IMR-90 (cell line): ENCODE results near the gene RBMS2. TPM values are rescaled to one million over a fixed set of nuclear protein-coding genes. Genes with fewer than 3 reads are reported as not detected.

ENCODE experiments used
- ATAC-seq: fragments of 200-7000 bp; cut with Tn5 transposase; 2 replicates; pipeline ENCODE4 v1.9.1; 2020; ENCODE audit warnings: low read depth, mild to moderate bottlenecking, moderate library complexity
- BruUV-seq: library from RNA; stranded (reverse); fragments of 400-500 nt; replicated peaks from 2 replicates; lab custom pipeline; 2021; lab: Mats Ljungman, UMichigan
- CTCF ChIA-PET: fragments of 300-600 bp; formaldehyde crosslinking; extraction: SDS; loops from one replicate; lab custom pipeline; 2021; ENCODE audit warnings: antibody characterized with exemption; lab: Yijun Ruan, JAX
- POLR2A ChIA-PET: fragments of 300-600 bp; sonication (Branson Sonifier 250); formaldehyde crosslinking; loops from one replicate; lab custom pipeline; 2022; ENCODE audit warnings: antibody characterized with exemption; ENCODE audit not compliant: unreplicated experiment; lab: Charles Lee
- DNase-seq: peaks from one replicate; pipeline ENCODE4 v3.0.0; 2013
- H2AFZ ChIP-seq: replicated peaks from 2 replicates; pipeline ENCODE3; 2013; ENCODE audit warnings: low read length, mild to moderate bottlenecking; ENCODE audit not compliant: poor library complexity
- H2AK5ac ChIP-seq: 2 replicates; pipeline ENCODE4 v1.6.1; 2013; ENCODE audit warnings: low read depth, low read length, inconsistent platforms
- H2AK9ac ChIP-seq: replicated peaks from 2 replicates; pipeline ENCODE3; 2013; ENCODE audit warnings: mild to moderate bottlenecking, low read depth, low read length, moderate library complexity; ENCODE audit not compliant: poor library complexity
- H2BK120ac ChIP-seq: 2 replicates; pipeline ENCODE4 v1.6.1; 2013; ENCODE audit warnings: low read depth, low read length, inconsistent platforms
- H2BK15ac ChIP-seq: 3 replicates; pipeline ENCODE4 v1.6.1; 2013; ENCODE audit warnings: low read depth, low read length, inconsistent platforms
- H2BK20ac ChIP-seq: 2 replicates; pipeline ENCODE4 v1.6.1; 2013; ENCODE audit warnings: low read depth, mild to moderate bottlenecking, inconsistent platforms, low read length, moderate library complexity
- H2BK5ac ChIP-seq: 2 replicates; pipeline ENCODE4 v1.6.1; 2013; ENCODE audit warnings: mild to moderate bottlenecking, low read depth, low read length, inconsistent platforms; ENCODE audit not compliant: poor library complexity, severe bottlenecking
- H3K14ac ChIP-seq: replicated peaks from 2 replicates; pipeline ENCODE4 v1.6.1; 2013; ENCODE audit warnings: low read depth, low read length, inconsistent platforms
- H3K18ac ChIP-seq: 2 replicates; pipeline ENCODE4 v1.6.1; 2013; ENCODE audit warnings: low read depth, low read length, control low read depth
- H3K23ac ChIP-seq: 2 replicates; pipeline ENCODE4 v1.6.1; 2013; ENCODE audit warnings: low read depth, low read length, inconsistent platforms
- H3K27ac ChIP-seq: 2 replicates; pipeline ENCODE4 v1.5.1; 2013; ENCODE audit warnings: mild to moderate bottlenecking, control low read depth, low read length; ENCODE audit not compliant: insufficient read depth
- H3K27me3 ChIP-seq: 2 replicates; pipeline ENCODE4 v1.6.1; 2013; ENCODE audit warnings: low read length; ENCODE audit not compliant: control insufficient read depth, insufficient read depth
- H3K36me3 ChIP-seq: 2 replicates; pipeline ENCODE4 v1.6.1; 2013; ENCODE audit warnings: low read length, mixed read lengths; ENCODE audit not compliant: control insufficient read depth, insufficient read depth
- H3K4ac ChIP-seq: 2 replicates; pipeline ENCODE4 v1.6.1; 2013; ENCODE audit warnings: low read depth, low read length, inconsistent platforms
- H3K4me1 ChIP-seq: 2 replicates; pipeline ENCODE4 v1.6.1; 2013; ENCODE audit warnings: low read length, mixed read lengths; ENCODE audit not compliant: control insufficient read depth, insufficient read depth
- H3K4me2 ChIP-seq: 2 replicates; pipeline ENCODE4 v1.6.1; 2013; ENCODE audit warnings: low read depth, mild to moderate bottlenecking, control low read depth, low read length, moderate library complexity
- H3K4me3 ChIP-seq: 2 replicates; pipeline ENCODE4 v1.5.1; 2013; ENCODE audit warnings: low read depth, mild to moderate bottlenecking, control low read depth, low read length, moderate library complexity; ENCODE audit not compliant: insufficient read depth
- H3K56ac ChIP-seq: 2 replicates; pipeline ENCODE4 v1.6.1; 2013; ENCODE audit warnings: low read length, inconsistent platforms; ENCODE audit not compliant: insufficient read depth; ENCODE audit errors: extremely low read depth
- H3K79me1 ChIP-seq, 2 experiments: 2 replicates each; pipeline ENCODE4 v1.6.1; 2013; ENCODE audit warnings: low read length in 2 of 2, inconsistent platforms in 1 of 2, low read depth in 1 of 2
- H3K9ac ChIP-seq: 2 replicates; pipeline ENCODE4 v1.6.1; 2013; ENCODE audit warnings: low read depth, low read length, control low read depth
- H3K9me1 ChIP-seq: 2 replicates; pipeline ENCODE4 v1.6.1; 2013; ENCODE audit warnings: low read length, inconsistent platforms; ENCODE audit not compliant: insufficient read depth
- H3K9me3 ChIP-seq: 2 replicates; pipeline ENCODE4 v1.6.1; 2013; ENCODE audit warnings: low read length; ENCODE audit not compliant: control insufficient read depth, insufficient read depth
- H4K20me1 ChIP-seq: 2 replicates; pipeline ENCODE4 v1.6.1; 2013; ENCODE audit warnings: low read length, inconsistent platforms; ENCODE audit not compliant: insufficient read depth
- H4K5ac ChIP-seq: 2 replicates; pipeline ENCODE4 v1.6.1; 2013; ENCODE audit warnings: mild to moderate bottlenecking, low read depth, low read length, control low read depth
- H4K8ac ChIP-seq, 2 experiments: 2 replicates each; pipeline ENCODE4 v1.6.1; 2013; ENCODE audit warnings: low read depth in 2 of 2, low read length in 2 of 2, control low read depth in 1 of 2, inconsistent platforms in 1 of 2
- H4K91ac ChIP-seq: 2 replicates; pipeline ENCODE4 v1.6.1; 2013; ENCODE audit warnings: low read depth, low read length, inconsistent platforms; ENCODE audit not compliant: insufficient read depth
- BHLHE40 ChIP-seq: fragments of 150-350 bp; IDR thresholded peaks from 2 replicates; pipeline ENCODE4 v1.6.1; 2016; ENCODE audit warnings: mild to moderate bottlenecking, low read depth, low read length
- CEBPB ChIP-seq: IDR thresholded peaks from 2 replicates; pipeline ENCODE4 v1.6.1; 2012; ENCODE audit warnings: low read depth, low read length, improper control_type of control experiment
- CHD1 ChIP-seq: IDR thresholded peaks from 2 replicates; pipeline ENCODE4 v1.6.1; 2012; ENCODE audit warnings: low read depth, low read length, improper control_type of control experiment
- CTCF ChIP-seq: conservative IDR thresholded peaks from 2 replicates; pipeline ENCODE4 v1.5.1; 2012; ENCODE audit warnings: mild to moderate bottlenecking, low read depth, low read length, improper control_type of control experiment
- ELK1 ChIP-seq: fragments of 150-350 bp; IDR thresholded peaks from 2 replicates; pipeline ENCODE4 v1.6.1; 2016; ENCODE audit warnings: low read depth, mild to moderate bottlenecking, low read length, moderate library complexity, borderline replicate concordance
- FOS ChIP-seq: fragments of 150-350 bp; IDR thresholded peaks from 2 replicates; pipeline ENCODE4 v1.6.1; 2016; ENCODE audit warnings: low read depth, low read length
- MAFK ChIP-seq: IDR thresholded peaks from 2 replicates; pipeline ENCODE4 v1.6.1; 2012; ENCODE audit warnings: low read depth, low read length, improper control_type of control experiment
- MAZ ChIP-seq: IDR thresholded peaks from 2 replicates; pipeline ENCODE4 v1.6.1; 2012; ENCODE audit warnings: low read depth, mild to moderate bottlenecking, low read length, improper control_type of control experiment, moderate library complexity, borderline replicate concordance
- MXI1 ChIP-seq: IDR thresholded peaks from 2 replicates; pipeline ENCODE4 v1.6.1; 2012; ENCODE audit warnings: low read depth, mild to moderate bottlenecking, low read length, moderate library complexity, borderline replicate concordance
- NFE2L2 ChIP-seq: fragments of 150-350 bp; IDR thresholded peaks from 2 replicates; pipeline ENCODE4 v1.6.1; 2016; ENCODE audit warnings: low read depth, mild to moderate bottlenecking, low read length
- POLR2A ChIP-seq: IDR thresholded peaks from 2 replicates; pipeline ENCODE4 v1.6.1; 2012; ENCODE audit warnings: mild to moderate bottlenecking, low read depth, low read length
- RAD21 ChIP-seq: IDR thresholded peaks from 2 replicates; pipeline ENCODE4 v1.6.1; 2012; ENCODE audit warnings: low read length, improper control_type of control experiment
- RCOR1 ChIP-seq: IDR thresholded peaks from 2 replicates; pipeline ENCODE4 v1.6.1; 2012; ENCODE audit warnings: mild to moderate bottlenecking, low read length, improper control_type of control experiment; ENCODE audit not compliant: insufficient replicate concordance
- SMC3 ChIP-seq: fragments of 150-350 bp; IDR thresholded peaks from 2 replicates; pipeline ENCODE4 v1.6.1; 2016; ENCODE audit warnings: low read depth, mild to moderate bottlenecking, antibody characterized with exemption, low read length, moderate library complexity
- USF2 ChIP-seq: fragments of 150-350 bp; IDR thresholded peaks from 2 replicates; pipeline ENCODE4 v1.6.1; 2017; ENCODE audit warnings: mild to moderate bottlenecking, antibody characterized with exemption, low read length, low read depth
- WGBS, 2 experiments: methylation state at CpG; one replicate each; pipeline versions ENCODE4 v1.1.5 to v1.1.7; 2013; ENCODE audit warnings: missing lambda C conversion rate in 2 of 2; ENCODE audit not compliant: insufficient read length in 1 of 2; ENCODE audit errors: extremely low coverage in 2 of 2; 5-methylcytosine and 5-hydroxymethylcytosine counted together
- dilution Hi-C: fragments of 300-500 bp; cut with HindIII; formaldehyde crosslinking; loops from one replicate; pipeline ENCODE4 v1.14.3; 2018; ENCODE audit warnings: low sequenced_read_pairs; ENCODE audit not compliant: unreplicated experiment
- in situ Hi-C: fragments of 300-500 bp; cut with MboI; formaldehyde crosslinking; loops from 3 replicates; pipeline ENCODE4 v1.14.3; 2019; ENCODE audit warnings: low sequenced_read_pairs, inconsistent platforms, mixed read lengths
- intact Hi-C: fragments of 100-400 bp; cut with micrococcal nuclease; formaldehyde crosslinking; loops from 2 replicates; pipeline ENCODE4 v1.10.0; 2022
- polyA plus RNA-seq, 3 experiments: library from polyadenylated mRNA; depleted of rRNA; stranded (reverse); fragments of >200 nt; gene quantifications; 2 replicates each; pipeline ENCODE4 v1.2.3, GENCODE V29; 2012; ENCODE audit warnings: low replicate concordance in 1 of 3
- total RNA-seq: library from RNA; depleted of rRNA; stranded (reverse); fragments of >200 nt; gene quantifications from 2 replicates; pipeline ENCODE4 v1.2.3, GENCODE V29; 2012

Gene RBMS2
- total and polyA plus RNA-seq, 2 of the 4 experiments (the other 2 are of a cell fraction), result 38.0 to 43.6 TPM

- Histone ChIP-seq H3K4me1 (peaks cover 15% of the 10 kb centered on the region), H3K9me1 (peaks cover 6% of the 10 kb centered on the region; the same call in 1 of the 2 replicates), H2AK9ac (no peak overlapping the region), H4K20me1 (peaks cover 18% of the 10 kb centered on the region), H2AFZ (no peak overlapping the region), H4K8ac (peak overlapping the region in 1 of 2 experiments; percentile 12; a peak in 1 of 4 replicates), H4K91ac (no peak overlapping the region), H3K9me3 (no peaks in the 10 kb centered on the region), H3K27ac (no peak overlapping the region), H2BK120ac (no peak overlapping the region), H2BK15ac (no peak overlapping the region), H3K23ac (no peak overlapping the region; the same call in 1 of the 2 replicates), H3K14ac (peak overlapping the region; percentile 42; the same call in 1 of the 2 replicates), H3K56ac (no peak overlapping the region), H2BK20ac (no peak overlapping the region), H2AK5ac (no peak overlapping the region), H3K4me3 (no peak overlapping the region), H3K4ac (no peak overlapping the region), H4K5ac (no peak overlapping the region), H2BK5ac (no peak overlapping the region), H3K79me1 (peaks cover 4 to 55% of the 10 kb centered on the region in 2 experiments; a peak in 3 of 4 replicates), H3K18ac (no peak overlapping the region), H3K36me3 (peaks cover 41% of the 10 kb centered on the region), H3K9ac (no peak overlapping the region), H3K4me2 (no peak overlapping the region), H3K27me3 (no peaks in the 10 kb centered on the region)
- in situ Hi-C loops, result loop anchor here (5.0 kb wide), 1 partner anchor 84 kb away; no protein-coding TSS in a partner anchor
- dilution Hi-C loops, result no loop called here
- BruUV-seq, result no TSS peak
- ChIA-PET CTCF (interaction anchor here (0.6 to 2.4 kb wide), 3 partner anchors 45 to 85 kb away, joined by 3 to 13 read pairs (median 4); no protein-coding TSS in a partner anchor), POLR2A (no interaction called here)
- no peak for TF ChIP-seq CTCF
- TF ChIP-seq SMC3, result no peak
- TF ChIP-seq NFE2L2, result no peak
- no peak for TF ChIP-seq RCOR1
- TF ChIP-seq USF2, result no peak
- no peak for TF ChIP-seq MAFK
- TF ChIP-seq BHLHE40, result no peak
- no peak for TF ChIP-seq MAZ
- TF ChIP-seq RAD21, result no peak
- TF ChIP-seq FOS, result no peak
- no peak for TF ChIP-seq POLR2A
- TF ChIP-seq MXI1, result no peak
- no peak for TF ChIP-seq ELK1
- no peak for TF ChIP-seq CHD1
- no peak for TF ChIP-seq CEBPB
- ATAC-seq, result no peak
- intact Hi-C loops, result no loop called here
- no CpG with 5 or more reads among the region's 5 CpGs for WGBS, 2 experiments
- DNase-seq, result no peak
These were observed 69.5 kb downstream of the RBMS2 start for GRCh38 chr12:56591126-56591525.
